ENCODE results near the gene HIC1.

The HIC1 gene

DNA sequence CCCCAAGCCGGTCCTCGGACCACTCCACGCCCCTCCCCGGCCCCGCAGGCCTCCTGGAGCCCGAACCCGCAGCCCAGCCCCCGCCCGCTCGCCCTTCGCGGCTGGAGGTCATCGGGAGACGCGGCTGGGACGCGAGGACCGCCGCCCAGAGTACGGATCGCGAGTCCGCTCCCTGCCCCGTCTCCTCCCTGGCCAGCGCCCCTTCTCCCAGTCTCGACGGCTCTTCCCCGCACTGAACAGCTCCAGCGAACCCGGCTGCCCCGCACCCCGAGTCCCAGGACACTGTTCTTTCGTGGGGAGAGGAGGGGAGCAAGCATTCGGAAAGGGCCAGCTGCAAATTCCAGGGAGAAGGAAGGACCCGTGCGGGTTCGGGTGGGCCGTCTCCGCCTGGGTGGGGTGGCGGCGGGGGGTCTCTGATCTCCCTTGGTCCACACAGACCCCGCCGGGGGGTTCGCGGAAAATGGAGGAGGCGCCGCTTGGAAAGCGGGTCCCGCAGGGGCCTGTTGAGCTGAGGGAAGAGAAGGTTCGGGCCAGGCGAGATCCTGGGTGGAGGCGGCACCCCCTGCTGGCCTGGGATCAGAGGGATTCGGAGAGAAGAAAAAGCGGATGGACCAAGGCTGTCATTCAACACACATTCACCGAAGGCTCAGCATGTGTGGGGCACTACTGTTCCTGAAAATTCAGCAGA lies 29.1 kb upstream of the HIC1 start:
- no peak for DNase-seq (ENCODE audit: low read depth)

DNA sequence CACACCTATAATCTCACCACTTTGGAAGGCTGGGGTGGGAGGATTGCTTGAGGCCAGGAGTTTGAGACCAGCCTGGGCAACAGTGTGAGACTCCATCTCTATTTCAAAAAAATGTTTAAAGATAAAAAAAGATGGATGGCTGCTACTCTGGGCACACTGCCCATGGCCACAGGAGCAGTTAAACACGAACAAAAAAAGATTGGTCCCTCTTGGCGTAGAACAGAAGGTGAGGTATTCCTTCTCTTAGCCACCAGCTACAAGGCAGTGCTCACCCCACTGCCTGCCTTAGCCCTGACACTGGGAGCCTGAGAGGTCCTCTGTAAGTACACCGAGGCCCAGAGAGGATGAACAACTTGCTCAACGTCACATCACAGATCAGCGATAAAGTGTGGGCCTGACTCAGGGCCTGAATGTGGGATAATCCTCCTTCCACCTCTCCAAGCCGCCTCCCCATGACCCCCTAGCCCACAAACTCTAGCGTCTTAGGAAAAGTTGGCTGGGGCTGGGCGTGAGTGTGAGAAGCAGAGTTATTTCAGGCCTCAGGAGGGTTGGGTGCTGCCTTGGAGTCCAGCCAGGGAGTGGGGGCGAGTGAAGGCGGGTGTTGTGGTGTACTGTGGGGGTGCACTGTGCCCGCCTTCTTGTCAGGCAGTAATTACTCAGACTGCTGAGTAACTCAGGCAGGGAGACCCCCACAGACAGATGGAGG lies 27.2 kb upstream of the HIC1 start:
- DNase-seq (ENCODE audit: low read depth): no peak

DNA sequence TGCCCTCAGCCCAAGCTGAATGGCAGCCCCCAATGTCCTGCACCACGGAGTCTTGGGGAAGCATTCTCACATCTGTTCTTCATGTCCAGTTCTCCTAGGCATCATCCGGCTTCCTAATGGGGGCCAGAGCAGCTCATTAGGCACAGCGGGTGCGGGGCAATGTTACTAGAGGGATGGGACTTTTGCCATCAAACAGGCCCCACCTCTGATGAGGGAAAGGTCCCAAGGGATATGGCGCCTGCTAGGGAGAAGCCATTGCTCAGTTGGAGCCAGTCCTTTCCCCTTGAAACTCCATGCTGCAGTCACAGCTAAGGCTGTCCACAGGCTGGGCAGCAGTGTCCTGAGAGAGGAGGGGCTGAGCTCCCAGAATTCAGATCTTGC lies 26.7 kb upstream of the HIC1 start:
- DNase-seq (ENCODE audit: low read depth): no peak

DNA sequence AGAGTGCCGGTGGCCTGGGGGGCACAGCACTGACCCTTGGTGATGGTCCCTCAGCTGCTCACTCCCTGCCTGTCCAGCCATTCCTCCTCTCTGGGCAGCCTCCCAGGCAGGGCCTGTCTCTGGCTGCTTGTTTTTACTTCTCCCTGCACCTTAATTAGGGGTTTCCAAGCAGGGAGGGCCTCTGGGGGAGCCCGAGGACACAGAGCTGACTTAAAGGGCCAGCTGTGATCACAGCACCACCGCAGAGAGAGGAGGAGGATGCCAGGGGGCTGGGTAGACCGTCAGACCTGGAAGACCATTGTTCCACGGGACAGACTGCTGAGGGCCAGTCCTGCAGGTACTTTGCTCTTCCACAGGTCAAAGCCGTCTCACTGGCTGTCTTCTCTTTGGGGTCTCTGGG lies 26.2 kb upstream of the HIC1 start:
- DNase-seq (ENCODE audit: low read depth): no peak

DNA sequence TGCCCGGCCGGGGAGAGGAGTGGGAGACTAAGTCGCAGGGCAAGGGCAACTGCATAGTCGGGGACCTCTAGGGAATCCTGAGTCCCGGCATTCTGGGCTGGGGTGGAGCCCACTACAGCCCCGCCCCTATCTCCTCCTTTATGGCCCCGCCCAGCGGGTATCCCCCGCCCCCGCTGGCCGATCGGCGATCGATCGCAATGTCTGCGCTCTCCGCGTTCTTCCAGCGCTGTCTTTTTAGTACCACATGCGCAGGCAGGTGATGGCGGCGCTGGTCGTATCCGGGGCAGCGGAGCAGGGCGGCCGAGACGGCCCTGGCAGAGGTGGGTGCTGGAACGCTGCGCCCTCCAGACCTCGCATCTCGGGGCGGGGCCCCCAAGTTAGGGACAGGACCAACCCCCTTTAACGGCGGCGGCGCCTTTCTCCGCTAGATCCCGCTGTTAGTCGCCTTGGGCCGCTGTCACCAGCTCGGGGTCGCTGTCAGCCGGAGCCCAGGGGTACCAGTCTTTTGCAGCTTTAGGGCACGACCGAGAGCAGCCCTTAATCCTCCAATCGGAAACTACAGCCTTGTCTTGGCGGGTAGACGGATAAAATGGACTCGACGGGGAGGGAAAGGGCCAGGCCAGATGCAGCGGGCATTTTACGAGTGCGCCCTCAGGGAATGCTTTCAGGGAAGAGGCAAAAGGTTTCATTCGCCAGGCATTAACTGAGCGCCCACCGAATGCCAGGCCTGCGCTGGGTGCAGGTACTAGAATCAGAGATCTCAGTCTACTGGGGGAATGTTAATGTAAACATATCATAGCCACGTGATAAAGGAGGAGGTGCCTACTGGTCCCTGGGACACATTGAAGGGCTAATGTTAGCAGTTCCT lies 24.8 kb upstream of the HIC1 start, which contains the start of gene DPH1:
TSS of gene DPH1 (plus strand) at position 243 of the 868 bp plus-strand sequence. CDS start at position 260, 17 bp downstream.
- peak; percentile 66 for DNase-seq (ENCODE audit: low read depth)

DNA sequence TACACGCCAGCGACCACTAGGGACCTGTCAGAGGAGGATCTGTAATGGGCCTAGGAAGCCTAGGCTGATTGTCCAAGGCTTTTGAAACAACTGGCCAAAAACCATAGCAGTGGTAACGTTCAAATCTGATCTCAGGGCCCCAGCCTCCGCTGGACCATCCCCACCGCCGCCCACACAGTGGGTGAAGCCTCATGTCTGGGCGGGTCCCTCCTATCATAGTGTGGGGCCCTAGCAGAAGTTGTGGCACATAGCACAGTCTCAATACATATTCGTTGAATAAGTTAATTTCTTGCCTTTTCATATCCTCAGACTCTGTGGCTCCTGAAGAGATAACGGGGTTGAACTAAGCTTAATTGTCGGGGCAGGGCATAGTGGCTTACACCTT lies 24.1 kb upstream of the HIC1 start:
- no peak for DNase-seq (ENCODE audit: low read depth)

DNA sequence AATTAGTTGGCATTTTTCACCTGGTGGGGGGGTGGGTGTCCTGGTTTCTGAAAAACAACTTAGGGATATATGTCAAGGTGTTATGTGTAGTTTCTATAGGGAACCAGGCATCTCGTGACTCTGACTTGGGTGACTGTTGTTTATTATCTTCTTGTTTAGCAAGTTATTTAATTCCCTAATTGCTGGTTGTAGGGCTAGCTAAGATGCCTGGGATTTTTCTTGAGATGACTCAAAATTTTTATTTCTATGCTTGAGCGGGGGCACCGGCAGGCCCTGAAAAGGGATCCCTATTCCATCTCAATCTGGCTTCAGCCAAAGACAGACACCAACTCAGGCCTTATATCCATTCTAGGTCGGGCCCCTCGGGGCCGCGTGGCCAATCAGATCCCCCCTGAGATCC lies 21.8 kb upstream of the HIC1 start:
- DNase-seq (ENCODE audit: low read depth): no peak

DNA sequence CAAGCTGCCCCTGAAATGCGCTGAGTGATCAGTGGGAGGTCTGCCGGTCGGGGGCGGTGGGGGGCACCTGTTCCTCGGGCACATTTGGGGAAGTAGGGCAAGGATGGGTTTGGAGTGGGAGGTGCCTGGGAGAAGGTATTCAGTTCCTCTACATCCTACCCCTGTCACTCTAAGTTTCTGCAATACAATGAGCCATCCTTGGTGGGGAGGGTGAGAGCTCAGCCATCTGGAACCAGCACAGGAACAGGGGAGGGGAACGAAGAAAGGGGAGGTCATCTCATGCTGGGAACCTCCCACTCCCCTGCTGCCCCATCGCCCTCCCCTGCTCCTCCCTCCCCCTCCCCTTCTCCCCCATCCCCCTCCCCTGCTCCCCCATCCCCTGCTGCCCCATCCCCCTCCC lies 20.7 kb upstream of the HIC1 start:
- DNase-seq (ENCODE audit: low read depth): no peak

DNA sequence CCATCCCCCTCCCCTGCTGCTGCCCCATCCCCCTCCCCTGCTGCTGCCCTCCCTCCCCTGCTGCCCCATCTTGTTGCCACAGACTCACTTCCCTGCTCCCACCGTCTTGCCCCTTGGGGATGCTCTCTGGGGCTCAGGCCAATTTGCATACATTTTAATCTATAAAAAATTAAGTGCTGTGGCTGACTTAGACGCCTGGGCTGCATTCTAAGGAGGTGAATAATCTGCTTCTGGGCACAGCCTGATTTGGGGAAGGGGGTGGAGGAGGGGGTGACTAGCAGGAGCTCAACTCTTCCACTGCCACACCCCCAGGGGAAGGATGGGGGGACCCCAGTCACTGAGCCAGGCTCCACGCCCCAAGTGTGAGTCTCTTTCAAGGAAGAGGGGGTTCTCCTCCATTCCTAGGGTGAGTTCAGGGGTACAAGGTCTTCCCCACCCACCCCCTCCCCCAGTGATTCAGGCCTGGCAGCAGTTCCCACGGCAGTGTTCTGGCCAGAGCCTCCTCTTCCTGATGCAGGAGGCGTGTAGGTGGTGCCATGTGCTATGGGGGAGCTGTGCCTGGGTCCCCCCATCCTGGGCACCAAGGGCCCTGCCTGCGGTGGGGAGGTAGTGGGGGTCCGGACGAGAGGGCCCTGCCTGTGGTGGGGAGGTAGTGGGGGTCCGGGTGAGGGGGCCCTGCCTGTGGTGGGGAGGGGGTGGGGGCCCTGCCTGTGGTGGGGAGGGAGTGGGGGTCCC lies 19.9 kb upstream of the HIC1 start:
- no peak for DNase-seq (ENCODE audit: low read depth)

DNA sequence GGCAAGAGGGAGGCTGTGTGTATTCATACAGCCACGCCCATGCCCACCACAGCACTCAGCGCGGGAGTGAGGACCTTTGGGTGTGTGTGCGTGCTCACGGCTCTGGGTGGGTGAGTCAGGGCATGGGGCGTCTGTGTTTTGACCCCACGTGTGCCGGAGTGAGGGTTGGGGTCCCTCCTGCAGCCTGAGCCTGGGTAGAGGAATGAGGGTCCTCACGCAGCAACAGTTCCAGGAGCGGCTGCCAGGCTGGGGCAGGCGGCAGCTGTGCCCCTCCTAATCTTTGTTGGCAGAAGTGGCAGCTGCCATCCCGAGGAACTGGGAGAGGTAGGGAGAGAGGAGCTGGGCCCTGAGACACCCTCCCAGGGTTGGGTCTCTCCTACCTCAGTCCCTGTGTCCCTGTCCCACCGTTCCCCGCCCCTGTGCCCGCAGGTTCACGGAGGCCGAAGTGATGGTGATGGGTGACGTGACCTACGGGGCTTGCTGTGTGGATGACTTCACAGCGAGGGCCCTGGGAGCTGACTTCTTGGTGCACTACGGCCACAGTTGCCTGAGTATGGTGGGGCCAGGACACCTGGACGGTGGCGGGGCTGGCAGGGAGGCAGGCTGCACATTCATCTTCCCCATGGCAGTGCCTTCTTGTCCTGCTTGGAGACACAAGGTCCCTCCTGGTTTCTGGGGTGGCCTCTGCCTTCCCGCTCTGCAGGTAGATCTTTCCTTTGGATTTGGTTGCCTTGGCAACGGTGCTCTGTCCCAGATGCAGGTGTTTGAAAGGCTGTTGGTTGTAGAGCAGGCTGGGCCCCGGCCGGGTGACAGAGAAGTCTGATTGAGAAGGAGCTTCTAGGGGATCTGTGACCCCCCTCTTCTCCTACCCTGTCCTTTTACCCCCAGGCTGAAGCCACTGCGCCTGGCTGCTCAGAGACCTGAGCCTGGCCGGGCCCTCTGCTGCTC lies 19.1 kb upstream of the HIC1 start:
- no peak for DNase-seq (ENCODE audit: low read depth)

DNA sequence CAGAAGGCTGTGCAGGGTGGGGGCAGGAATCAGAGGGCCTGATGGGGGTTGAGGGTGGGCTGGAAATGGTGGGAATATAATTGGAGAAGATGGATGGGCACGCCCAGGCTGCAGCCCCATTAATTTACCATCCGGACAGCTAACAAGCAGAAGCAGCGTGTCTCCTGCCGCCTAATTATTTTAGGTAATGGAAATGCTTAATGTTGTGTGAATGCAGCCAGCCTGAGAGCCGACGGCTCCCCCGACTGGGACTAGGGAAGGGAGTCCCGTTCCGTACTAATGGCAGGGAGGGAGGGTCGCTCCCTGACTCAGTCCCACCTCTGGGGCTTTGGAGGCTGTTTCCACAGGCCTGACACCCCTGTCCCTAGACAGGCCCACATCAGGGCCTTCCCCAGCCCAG lies 17.7 kb upstream of the HIC1 start:
- no peak for DNase-seq (ENCODE audit: low read depth)

DNA sequence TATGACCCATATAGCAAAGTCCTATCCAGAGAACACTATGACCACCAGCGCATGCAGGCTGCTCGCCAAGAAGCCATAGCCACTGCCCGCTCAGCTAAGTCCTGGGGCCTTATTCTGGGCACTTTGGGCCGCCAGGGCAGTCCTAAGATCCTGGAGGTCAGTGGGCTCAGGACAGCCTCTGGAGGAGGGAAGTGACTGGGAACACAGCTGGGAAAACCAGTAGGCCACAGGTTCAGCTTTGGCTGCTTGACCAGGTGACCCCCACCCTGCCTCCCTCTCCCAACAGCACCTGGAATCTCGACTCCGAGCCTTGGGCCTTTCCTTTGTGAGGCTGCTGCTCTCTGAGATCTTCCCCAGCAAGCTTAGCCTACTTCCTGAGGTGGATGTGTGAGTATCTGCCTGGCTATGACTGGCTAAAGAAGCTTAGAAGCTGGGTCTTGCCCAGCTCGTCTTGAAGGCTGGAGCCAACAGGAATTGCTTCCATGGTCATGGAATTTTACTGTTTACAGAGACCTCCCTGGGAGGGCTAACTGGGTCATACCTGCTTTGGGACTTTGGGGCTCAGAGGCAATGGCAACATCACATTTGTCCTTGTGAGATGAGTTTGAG lies 14.6 kb upstream of the HIC1 start:
- no peak for DNase-seq (ENCODE audit: low read depth)

DNA sequence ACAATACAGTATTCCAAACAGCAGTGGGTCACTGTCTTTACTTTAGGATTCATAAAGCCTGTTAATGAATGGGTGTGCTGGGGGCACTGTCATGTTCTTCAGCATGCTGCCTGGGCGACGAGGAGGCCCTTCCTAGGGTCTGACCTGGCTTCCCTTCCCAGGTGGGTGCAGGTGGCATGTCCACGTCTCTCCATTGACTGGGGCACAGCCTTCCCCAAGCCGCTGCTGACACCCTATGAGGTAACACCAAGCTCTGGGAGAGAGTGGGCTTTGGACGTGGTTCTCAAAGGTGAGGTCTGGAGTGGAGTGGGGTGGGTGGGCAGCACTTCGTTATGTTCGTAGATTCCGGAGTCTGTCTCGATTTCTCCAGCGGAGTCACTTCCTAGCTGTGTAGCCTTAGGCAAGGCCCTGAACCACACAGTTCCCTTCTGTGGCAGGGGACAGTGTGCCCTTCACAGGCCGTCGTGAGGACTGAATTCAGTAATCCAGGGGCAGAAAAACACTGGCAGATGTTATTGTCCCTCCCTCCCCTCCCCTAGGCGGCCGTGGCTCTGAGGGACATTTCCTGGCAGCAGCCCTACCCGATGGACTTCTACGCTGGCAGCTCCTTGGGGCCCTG lies 13.9 kb upstream of the HIC1 start:
- no peak for DNase-seq (ENCODE audit: low read depth)

DNA sequence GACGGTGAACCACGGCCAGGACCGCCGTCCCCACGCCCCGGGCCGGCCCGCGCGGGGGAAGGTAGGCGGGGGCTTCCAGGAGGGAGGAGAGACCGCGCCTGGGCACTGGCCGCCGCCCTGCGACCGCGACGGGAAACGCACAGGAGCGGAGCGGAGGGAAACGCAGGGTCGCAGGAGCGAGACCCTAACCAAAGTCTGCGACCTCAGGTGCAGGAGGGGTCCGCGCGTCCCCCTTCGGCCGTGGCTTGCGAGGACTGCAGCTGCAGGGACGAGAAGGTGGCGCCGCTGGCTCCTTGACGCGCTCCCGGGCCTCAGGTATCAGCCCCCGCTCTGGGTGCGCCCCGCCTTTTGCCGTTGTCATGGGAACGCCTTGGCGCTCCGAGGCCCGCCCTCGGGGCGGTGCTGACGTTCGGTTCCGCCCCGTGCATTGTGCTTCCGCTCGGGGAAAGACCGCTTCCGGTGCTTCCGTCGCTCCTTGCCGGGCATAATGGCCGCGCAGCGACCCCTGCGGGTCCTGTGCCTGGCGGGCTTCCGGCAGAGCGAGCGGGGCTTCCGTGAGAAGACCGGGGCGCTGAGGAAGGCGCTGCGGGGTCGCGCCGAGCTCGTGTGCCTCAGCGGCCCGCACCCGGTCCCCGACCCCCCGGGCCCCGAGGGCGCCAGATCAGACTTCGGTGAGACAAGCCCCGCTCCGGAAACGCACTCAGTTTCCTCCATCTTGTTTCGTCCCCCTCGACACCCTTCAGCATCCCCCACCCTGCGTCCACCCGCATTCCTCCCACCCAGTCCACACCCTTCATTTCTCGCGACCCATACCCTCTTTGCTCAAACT lies 13.1 kb upstream of the HIC1 start, which contains the start of gene OVCA2:
TSS of gene OVCA2 (plus strand) at position 462 of the 829 bp plus-strand sequence. CDS start at position 488, 26 bp downstream.
- peak; percentile 95 for DNase-seq (ENCODE audit: low read depth)

DNA sequence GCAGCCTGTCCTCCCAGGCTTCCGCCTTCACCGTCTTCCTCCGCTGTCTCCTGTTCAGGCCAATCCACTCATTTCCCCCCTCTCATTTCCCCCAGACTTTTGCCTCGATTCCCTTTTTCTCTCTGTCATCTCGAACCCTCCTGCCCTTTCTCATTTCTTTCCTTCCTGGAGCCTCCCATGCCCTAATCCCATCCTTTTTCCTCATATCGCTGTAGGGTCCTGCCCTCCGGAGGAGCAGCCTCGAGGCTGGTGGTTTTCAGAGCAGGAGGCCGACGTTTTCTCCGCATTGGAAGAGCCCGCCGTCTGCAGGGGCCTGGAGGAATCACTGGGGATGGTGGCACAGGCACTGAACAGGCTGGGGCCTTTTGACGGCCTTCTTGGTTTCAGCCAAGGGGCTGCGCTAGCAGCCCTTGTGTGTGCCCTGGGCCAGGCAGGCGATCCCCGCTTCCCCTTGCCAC lies 12.5 kb upstream of the HIC1 start:
- DNase-seq (ENCODE audit: low read depth): no peak

DNA sequence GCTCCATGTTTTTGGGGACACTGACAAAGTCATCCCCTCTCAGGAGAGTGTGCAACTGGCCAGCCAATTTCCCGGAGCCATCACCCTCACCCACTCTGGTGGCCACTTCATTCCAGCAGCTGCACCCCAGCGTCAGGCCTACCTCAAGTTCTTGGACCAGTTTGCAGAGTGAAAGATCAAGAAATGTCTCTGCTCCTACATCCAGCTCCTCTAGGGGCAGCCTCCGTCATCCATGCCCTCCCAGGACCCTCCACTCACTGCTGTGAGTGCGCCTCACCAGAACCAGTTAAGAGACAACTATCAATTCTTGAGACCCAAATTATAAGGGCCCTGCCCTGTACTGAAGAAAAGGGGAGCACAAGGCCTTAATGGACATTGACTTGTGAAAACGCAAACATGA lies 12.0 kb upstream of the HIC1 start:
- DNase-seq (ENCODE audit: low read depth): no peak

DNA sequence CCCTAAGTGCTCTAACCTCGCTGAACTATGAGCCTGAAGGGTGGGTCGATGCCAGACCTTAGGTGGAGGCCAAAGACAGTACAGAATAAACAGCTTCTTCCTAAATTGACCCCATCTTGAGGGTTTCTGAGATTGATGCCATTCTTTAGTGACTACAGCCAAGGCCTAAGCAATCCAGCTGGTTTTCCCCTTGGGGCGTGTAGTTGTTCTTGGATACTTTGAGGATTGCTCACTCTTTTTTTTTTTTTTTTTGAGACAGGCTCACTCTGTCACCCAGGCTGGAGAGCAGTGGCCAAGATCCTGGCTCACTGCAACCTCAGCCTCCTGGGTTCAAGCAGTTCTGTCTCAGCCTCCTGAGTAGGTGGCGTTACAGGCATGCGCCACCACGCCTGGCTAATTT lies 11.1 kb upstream of the HIC1 start:
- DNase-seq (ENCODE audit: low read depth): no peak

DNA sequence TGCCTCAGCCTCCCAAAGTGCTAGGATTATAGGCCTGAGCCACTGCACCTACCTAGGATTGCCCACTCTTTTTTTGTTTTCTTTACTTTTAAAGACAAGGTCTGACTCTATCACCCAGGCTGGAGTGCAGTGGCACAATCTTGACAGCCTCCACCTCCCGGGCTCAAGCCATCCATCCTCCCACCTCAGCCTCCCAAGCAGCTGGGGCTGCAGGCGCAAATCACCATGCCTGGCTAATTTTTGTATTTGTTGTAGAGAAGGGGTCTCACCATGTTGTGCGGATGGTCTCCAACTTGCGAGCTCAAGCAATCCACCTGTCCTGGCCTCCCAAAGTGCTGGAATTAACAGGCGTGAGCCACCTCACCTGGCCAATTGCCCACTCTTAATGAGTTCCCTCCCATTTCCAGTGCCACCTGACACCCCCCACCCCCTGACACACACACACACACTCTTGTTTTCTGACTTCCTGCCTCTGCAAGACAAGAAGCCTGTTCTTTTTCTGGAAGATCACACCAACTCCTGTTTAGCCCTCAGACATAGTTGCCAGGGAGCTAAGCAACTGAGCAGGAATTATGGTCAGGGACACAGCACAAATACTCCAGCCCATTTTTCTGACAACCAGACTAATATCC lies 10.5 kb upstream of the HIC1 start:
- DNase-seq (ENCODE audit: low read depth): no peak

DNA sequence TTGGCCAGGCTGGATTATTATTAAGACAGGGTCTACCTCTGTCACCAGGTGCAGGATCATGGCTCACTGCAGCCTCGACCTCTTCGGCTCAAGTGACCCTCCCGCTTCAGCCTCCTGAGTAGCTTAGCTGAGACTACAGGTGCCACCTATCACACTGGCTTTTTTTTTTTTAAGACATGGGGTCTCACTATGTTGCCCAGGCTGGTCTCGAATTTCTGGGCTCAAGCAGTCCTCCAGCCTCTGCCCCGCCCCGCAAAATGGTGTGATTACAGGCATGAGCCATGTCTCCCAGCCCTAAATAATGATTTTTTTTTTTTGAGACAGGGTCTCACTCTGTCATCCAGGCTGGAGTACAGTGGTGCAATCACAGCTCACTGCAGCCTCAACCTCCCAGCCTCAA lies 7.3 kb upstream of the HIC1 start:
- DNase-seq (ENCODE audit: low read depth): no peak

Data from stimulated activated CD8-positive, alpha-beta memory T cell treated with anti-CD3 and anti-CD28 coated beads, Interleukin-7, amount 100 ng/mL, for 24 hours (primary cell).